Cardiac ventricle fibroblast (primary cell): ENCODE data around the gene ZBTB8OS. TPM values are rescaled to one million over a fixed set of nuclear protein-coding genes. Genes with fewer than 3 reads are reported as not detected.

Experiments used
- total RNA-seq: library from RNA; depleted of rRNA; stranded (reverse); fragments of >200 nt; gene quantifications from 2 replicates; pipeline ENCODE4 v1.2.3, GENCODE V29; 2015

ZBTB8OS gene
- total RNA-seq = 15.7 and 16.5 TPM in 2 replicates

GRCh38 chr1:32650248-32650751 is at the start of gene ZBTB8OS:
Gene ZBTB8OS (minus strand): TSS chr1:32650550. CDS start chr1:32650529, 21 bp downstream.

GRCh38 chr1:32650752-32651460 is 556 bp upstream of the ZBTB8OS start, which contains the start of gene RBBP4:
Gene RBBP4 (plus strand): TSS chr1:32651208. CDS start chr1:32651307, 99 bp downstream.

Other genes starting within 250 kb of the ZBTB8OS start
- not detected in 2 replicates for gene ZBTB8B, start 185.5 kb downstream of the ZBTB8OS start, total RNA-seq
- 4.7 and 5.2 TPM in 2 replicates for gene ZBTB8A, start 111.1 kb downstream of the ZBTB8OS start, total RNA-seq
- 93.0 and 97.3 TPM in 2 replicates for gene RBBP4, start 658 bp upstream of the ZBTB8OS start, total RNA-seq
- gene SYNC, start 52.2 kb upstream of the ZBTB8OS start, total RNA-seq = 42.6 and 43.4 TPM in 2 replicates
- 53.9 and 64.1 TPM in 2 replicates for gene YARS1, start 166.8 kb upstream of the ZBTB8OS start, total RNA-seq
- gene S100PBP, start 167.1 kb upstream of the ZBTB8OS start, total RNA-seq = 12.9 and 14.2 TPM in 2 replicates
- gene FNDC5, start 220.4 kb upstream of the ZBTB8OS start, total RNA-seq = 1.00 and 1.3 TPM in 2 replicates
- not detected in 2 replicates for gene HPCA, start 235.9 kb upstream of the ZBTB8OS start, total RNA-seq